Measurements from ENCODE around the gene GAS7. TPM values are rescaled to one million over a fixed set of nuclear protein-coding genes. Genes with fewer than 3 reads are reported as not detected.

GAS7 gene
- total and polyA plus RNA-seq, 2 of the 13 experiments (the other 11 are each of a cell fraction or from before 2014, with no cell fraction given) = 1.0 to 5.2 TPM

DNA sequence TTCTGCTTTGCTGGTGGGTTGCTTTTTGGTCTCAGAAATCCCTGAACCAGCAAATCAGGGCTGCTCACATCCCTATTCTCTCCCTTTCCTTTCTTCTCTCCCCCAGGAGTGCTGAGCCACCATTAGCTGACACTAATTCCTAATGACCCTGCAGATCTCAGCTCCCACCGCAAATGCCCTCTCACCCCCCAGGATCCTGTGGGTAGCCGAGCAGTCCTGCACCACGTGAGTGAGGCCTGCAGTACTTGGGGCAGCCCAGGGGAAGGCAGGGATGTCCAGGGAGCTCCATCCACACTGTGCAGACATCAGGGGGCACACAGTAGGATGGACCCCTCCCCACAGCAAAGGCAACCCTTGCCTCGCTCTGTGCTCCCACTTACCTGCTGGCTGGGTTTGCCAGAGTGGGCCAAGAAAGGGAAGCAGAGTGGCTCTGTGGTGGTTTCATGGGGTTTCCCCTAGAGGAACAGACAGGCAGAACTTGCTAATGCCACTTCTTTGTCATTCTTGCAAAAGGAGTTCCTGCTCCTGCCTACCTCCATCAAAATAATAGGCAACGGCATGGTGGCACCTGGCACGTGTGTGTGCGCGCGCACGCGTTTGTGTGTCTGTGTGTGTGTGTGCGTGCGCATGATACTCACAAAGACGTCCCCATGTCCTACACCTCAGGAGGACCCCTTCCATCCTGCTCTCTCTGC is 135.6 kb downstream of the GAS7 start:
- Histone ChIP-seq H3K79me2 (ENCODE audit: insufficient read depth, low read length) (no peaks in the 10 kb centered on the region), H4K20me1 (ENCODE audit: insufficient read depth, low read length) (no peaks in the 10 kb centered on the region), H3K4me3 (replicated peaks in 1 of 3; ENCODE audit: insufficient read depth in 1 of 3, low read depth in 2 of 3, low read length in 3 of 3) (no peak overlapping the region), H3K4me1 (ENCODE audit: insufficient read depth, low read length) (no peaks in the 10 kb centered on the region), H3K27me3 (ENCODE audit: control insufficient read depth in 1 of 2, insufficient read depth in 2 of 2, low read length in 2 of 2) (peaks cover 3 to 46% of the 10 kb centered on the region in 2 experiments; a peak in 4 of 5 replicates), H3K36me3 (replicated peaks in 1 of 2; ENCODE audit: control insufficient read depth in 1 of 2, insufficient read depth in 2 of 2, low read length in 2 of 2) (no peaks in the 10 kb centered on the region), H3K9ac (ENCODE audit: insufficient read depth, low read depth, low read length) (no peak overlapping the region), H3K9me3 (ENCODE audit: low read length) (0 out of 2 replicates have a peak, but pooled peaks cover 8% of the 10 kb centered on the region), H3K4me2 (ENCODE audit: low read depth, low read length) (no peak overlapping the region), H3K27ac (ENCODE audit: extremely low read length, insufficient read depth, low read length) (no peak overlapping the region), H2AFZ (ENCODE audit: low read length) (no peak overlapping the region)
- DNase-seq (ENCODE audit: low spot score) = no peak
- BruUV-seq (replicated peaks) = no TSS peak
- no peak for TF ChIP-seq ZNF75D (CRISPR knock-in tag; IDR thresholded peaks at IDR 0.05; ENCODE audit: borderline replicate concordance)
- no peak for TF ChIP-seq RFXANK (CRISPR knock-in tag; IDR thresholded peaks at IDR 0.05)
- no peak for TF ChIP-seq SRY (CRISPR knock-in tag; IDR thresholded peaks at IDR 0.05)
- no peak for TF ChIP-seq ZSCAN9 (CRISPR knock-in tag; IDR thresholded peaks at IDR 0.05; ENCODE audit: borderline replicate concordance)
- TF ChIP-seq CEBPG (CRISPR knock-in tag; IDR thresholded peaks at IDR 0.05) = no peak
- TF ChIP-seq ZNF136 (CRISPR knock-in tag; IDR thresholded peaks at IDR 0.05; ENCODE audit: low read depth) = no peak
- TF ChIP-seq ZBTB42 (CRISPR knock-in tag; IDR thresholded peaks at IDR 0.05) = no peak
- no peak for TF ChIP-seq MTERF4 (CRISPR knock-in tag; IDR thresholded peaks at IDR 0.05)
- TF ChIP-seq, protein P1, sequence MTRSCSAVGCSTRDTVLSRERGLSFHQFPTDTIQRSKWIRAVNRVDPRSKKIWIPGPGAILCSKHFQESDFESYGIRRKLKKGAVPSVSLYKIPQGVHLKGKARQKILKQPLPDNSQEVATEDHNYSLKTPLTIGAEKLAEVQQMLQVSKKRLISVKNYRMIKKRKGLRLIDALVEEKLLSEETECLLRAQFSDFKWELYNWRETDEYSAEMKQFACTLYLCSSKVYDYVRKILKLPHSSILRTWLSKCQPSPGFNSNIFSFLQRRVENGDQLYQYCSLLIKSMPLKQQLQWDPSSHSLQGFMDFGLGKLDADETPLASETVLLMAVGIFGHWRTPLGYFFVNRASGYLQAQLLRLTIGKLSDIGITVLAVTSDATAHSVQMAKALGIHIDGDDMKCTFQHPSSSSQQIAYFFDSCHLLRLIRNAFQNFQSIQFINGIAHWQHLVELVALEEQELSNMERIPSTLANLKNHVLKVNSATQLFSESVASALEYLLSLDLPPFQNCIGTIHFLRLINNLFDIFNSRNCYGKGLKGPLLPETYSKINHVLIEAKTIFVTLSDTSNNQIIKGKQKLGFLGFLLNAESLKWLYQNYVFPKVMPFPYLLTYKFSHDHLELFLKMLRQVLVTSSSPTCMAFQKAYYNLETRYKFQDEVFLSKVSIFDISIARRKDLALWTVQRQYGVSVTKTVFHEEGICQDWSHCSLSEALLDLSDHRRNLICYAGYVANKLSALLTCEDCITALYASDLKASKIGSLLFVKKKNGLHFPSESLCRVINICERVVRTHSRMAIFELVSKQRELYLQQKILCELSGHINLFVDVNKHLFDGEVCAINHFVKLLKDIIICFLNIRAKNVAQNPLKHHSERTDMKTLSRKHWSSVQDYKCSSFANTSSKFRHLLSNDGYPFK (CRISPR knock-in tag; IDR thresholded peaks at IDR 0.05; ENCODE audit: borderline replicate concordance) = no peak
- no peak for TF ChIP-seq PHF21A (CRISPR knock-in tag; IDR thresholded peaks at IDR 0.05)
- TF ChIP-seq KDM1A (CRISPR knock-in tag; IDR thresholded peaks at IDR 0.05) = no peak
- TF ChIP-seq ZNF382 (CRISPR knock-in tag; IDR thresholded peaks at IDR 0.05; ENCODE audit: borderline replicate concordance) = no peak
- TF ChIP-seq SP5 (CRISPR knock-in tag; IDR thresholded peaks at IDR 0.05; ENCODE audit: borderline replicate concordance, low read depth) = no peak
- TF ChIP-seq KDM4B (CRISPR knock-in tag; IDR thresholded peaks at IDR 0.05) = no peak
- TF ChIP-seq ATF5 (CRISPR knock-in tag; IDR thresholded peaks at IDR 0.05; ENCODE audit: low read depth) = no peak
- TF ChIP-seq ZNF263 (CRISPR knock-in tag; IDR thresholded peaks at IDR 0.05) = no peak
- TF ChIP-seq, protein P2, sequence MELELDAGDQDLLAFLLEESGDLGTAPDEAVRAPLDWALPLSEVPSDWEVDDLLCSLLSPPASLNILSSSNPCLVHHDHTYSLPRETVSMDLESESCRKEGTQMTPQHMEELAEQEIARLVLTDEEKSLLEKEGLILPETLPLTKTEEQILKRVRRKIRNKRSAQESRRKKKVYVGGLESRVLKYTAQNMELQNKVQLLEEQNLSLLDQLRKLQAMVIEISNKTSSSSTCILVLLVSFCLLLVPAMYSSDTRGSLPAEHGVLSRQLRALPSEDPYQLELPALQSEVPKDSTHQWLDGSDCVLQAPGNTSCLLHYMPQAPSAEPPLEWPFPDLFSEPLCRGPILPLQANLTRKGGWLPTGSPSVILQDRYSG (CRISPR knock-in tag; IDR thresholded peaks at IDR 0.05) = no peak
- no peak for TF ChIP-seq ZNF230 (CRISPR knock-in tag; IDR thresholded peaks at IDR 0.05)
- no peak for TF ChIP-seq U2AF2 (IDR thresholded peaks at IDR 0.05; ENCODE audit: low read depth, low read length)
- POLR2A ChIA-PET = no interaction called here
- in situ Hi-C loops (cut with HindIII; ENCODE audit: extremely low pct_ligation_motif_present, low pct_unique_long_range_greater_than_20kb) = no loop called here
- FAIRE-seq = no peak
- no peak for ATAC-seq
- intact Hi-C loops (cut with micrococcal nuclease; ENCODE audit: unreplicated experiment) = no loop called here
- 48% methylated on average over 8 of the region's 14 CpGs for WGBS (ENCODE audit: low lambda C conversion rate)
- CTCF ChIA-PET (ENCODE audit: low intra/inter-chr PET ratio, low total read pairs) = no interaction called here
